GM13977 (cell line): ENCODE results near the gene APBB2.

Experiments
- DNase-seq: peaks from one replicate; pipeline ENCODE4 v3.0.0; 2012; ENCODE audit warnings: low spot score
- CTCF ChIP-seq: IDR thresholded peaks from 2 replicates; pipeline ENCODE4 v1.5.1; 2012; ENCODE audit warnings: mild to moderate bottlenecking, control low read depth; ENCODE audit not compliant: insufficient read depth; ENCODE audit errors: extremely low read depth, missing control alignments
- in situ Hi-C: fragments of 300-500 bp; cut with MboI; formaldehyde crosslinking; loops from one replicate; pipeline ENCODE4 v1.12.0; 2022; ENCODE audit warnings: low sequenced_read_pairs, low pct_unique_long_range_greater_than_20kb, mixed read lengths, inconsistent platforms; ENCODE audit not compliant: unreplicated experiment

The APBB2 gene

GRCh38 chr4:40940317-40940741 is 274.0 kb downstream of the APBB2 start:
- in situ Hi-C loops = no loop called here

GRCh38 chr4:40939856-40940255 is 274.5 kb downstream of the APBB2 start:
- in situ Hi-C loops = no loop called here
- DNase-seq = no peak
- TF ChIP-seq CTCF = no peak

More at GRCh38 chr4:40940317-40940741, 274.0 kb downstream of the APBB2 start:
- DNase-seq = no peak
- no peak for TF ChIP-seq CTCF

GRCh38 chr4:40938337-40938736 is 276.0 kb downstream of the APBB2 start:
- in situ Hi-C loops = no loop called here
- no peak for TF ChIP-seq CTCF
- no peak for DNase-seq

- in situ Hi-C loops = no loop called here
- TF ChIP-seq CTCF = no peak
- DNase-seq = no peak
Observed at GRCh38 chr4:40937140-40937725, 277.1 kb downstream of the APBB2 start.

- in situ Hi-C loops = no loop called here
- no peak for DNase-seq
- no peak for TF ChIP-seq CTCF
Observed at GRCh38 chr4:40934676-40935075, 279.7 kb downstream of the APBB2 start.

GRCh38 chr4:40933272-40934053 is 280.9 kb downstream of the APBB2 start:
- in situ Hi-C loops = no loop called here
- no peak for TF ChIP-seq CTCF
- DNase-seq = no peak
